ENCODE data around the gene ITPR3.

- TF ChIP-seq CTCF (IDR thresholded peaks at IDR 0.05; ENCODE audit: insufficient read depth, low read depth, low read length) (no peak), EZH2 (IDR thresholded peaks at IDR 0.05; ENCODE audit: insufficient read depth, low read length) (no peak)
Measured at GRCh38 chr6:33690766-33691165, 69.6 kb downstream of the ITPR3 start.
